Measurements from ENCODE around the gene ITFG2.

ITFG2 gene

DNA sequence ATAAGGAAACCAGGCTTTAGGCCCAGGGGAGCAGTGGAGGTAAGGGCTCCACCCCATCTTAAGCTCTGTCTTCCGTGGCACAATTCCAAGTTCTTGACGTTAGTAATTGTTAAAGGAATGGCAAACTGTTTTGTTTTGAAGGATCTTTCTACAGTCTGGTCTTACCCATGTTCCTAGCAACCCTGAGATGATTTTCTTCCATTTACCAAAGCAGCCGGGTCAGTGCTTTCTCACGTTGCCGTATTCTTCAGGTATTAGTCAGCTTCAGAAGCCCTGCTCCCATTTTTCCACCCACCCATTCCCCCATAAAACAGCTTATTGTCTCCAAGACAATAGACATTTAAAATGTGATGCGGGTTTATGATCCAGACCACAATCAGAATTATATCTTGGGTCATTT is 12.1 kb downstream of the ITFG2 start:
- no peak overlapping the region for H3K9ac ChIP-seq (ENCODE audit: low read length)
- H3K4me3 ChIP-seq (ENCODE audit: low read length) = no peak overlapping the region
- no peak overlapping the region for H3K27ac ChIP-seq (ENCODE audit: low read depth, low read length)
- no peaks in the 10 kb centered on the region for H3K27me3 ChIP-seq (ENCODE audit: control insufficient read depth, insufficient read depth, low read length)
- peaks cover 59% of the 10 kb centered on the region for H3K36me3 ChIP-seq (ENCODE audit: control insufficient read depth, insufficient read depth, low read length)
- no peaks in the 10 kb centered on the region for H3K4me1 ChIP-seq (ENCODE audit: control insufficient read depth, insufficient read depth, low read length)

DNA sequence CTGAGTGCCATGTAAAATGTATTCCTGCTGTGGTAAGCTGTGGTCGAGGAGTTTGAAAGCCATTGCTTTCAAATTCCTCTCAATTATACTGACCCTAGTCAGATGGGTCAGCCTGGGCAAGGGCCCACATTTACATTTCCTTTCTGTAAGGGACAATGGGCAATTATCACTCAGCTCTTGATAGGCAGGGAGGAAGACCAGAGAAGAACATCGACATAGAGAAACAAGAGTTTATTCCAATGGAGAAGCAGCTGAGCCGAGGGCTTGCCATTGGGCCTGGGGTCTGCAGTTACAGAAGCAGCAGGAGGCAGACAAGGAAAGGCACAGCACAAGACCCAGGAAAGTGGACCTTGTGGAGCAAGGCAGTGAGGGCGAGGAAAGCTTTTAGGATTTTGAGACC is 12.7 kb downstream of the ITFG2 start:
- Histone ChIP-seq H3K9ac (ENCODE audit: low read length) (no peak overlapping the region), H3K27ac (ENCODE audit: low read depth, low read length) (no peak overlapping the region), H3K4me1 (ENCODE audit: control insufficient read depth, insufficient read depth, low read length) (no peaks in the 10 kb centered on the region), H3K36me3 (ENCODE audit: control insufficient read depth, insufficient read depth, low read length) (peaks cover 57% of the 10 kb centered on the region), H3K27me3 (ENCODE audit: control insufficient read depth, insufficient read depth, low read length) (no peaks in the 10 kb centered on the region), H3K4me3 (ENCODE audit: low read length) (no peak overlapping the region)

DNA sequence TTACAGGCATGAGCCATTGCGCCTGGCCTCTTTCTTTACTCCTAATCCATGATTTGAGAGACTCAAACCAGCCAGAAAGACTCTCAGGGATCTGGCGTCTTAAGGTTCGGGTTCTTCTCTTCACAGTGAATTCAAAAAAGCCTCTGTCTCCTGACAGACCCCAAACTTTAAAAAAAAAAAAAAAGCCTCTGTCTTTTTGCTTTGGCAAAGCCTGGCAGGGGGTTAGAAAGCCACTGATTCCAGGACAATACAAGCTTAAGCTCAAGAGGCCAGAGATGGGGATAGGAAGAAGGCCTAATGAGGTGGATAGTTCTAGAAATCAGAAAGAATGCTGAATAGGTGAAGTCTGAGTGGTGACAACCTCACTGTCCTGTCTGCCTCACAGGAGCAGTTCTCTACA is 13.6 kb downstream of the ITFG2 start:
- Histone ChIP-seq H3K36me3 (ENCODE audit: control insufficient read depth, insufficient read depth, low read length) (peaks cover 51% of the 10 kb centered on the region), H3K27me3 (ENCODE audit: control insufficient read depth, insufficient read depth, low read length) (no peaks in the 10 kb centered on the region), H3K4me3 (ENCODE audit: low read length) (no peak overlapping the region), H3K4me1 (ENCODE audit: control insufficient read depth, insufficient read depth, low read length) (no peaks in the 10 kb centered on the region), H3K9ac (ENCODE audit: low read length) (no peak overlapping the region), H3K27ac (ENCODE audit: low read depth, low read length) (no peak overlapping the region)

DNA sequence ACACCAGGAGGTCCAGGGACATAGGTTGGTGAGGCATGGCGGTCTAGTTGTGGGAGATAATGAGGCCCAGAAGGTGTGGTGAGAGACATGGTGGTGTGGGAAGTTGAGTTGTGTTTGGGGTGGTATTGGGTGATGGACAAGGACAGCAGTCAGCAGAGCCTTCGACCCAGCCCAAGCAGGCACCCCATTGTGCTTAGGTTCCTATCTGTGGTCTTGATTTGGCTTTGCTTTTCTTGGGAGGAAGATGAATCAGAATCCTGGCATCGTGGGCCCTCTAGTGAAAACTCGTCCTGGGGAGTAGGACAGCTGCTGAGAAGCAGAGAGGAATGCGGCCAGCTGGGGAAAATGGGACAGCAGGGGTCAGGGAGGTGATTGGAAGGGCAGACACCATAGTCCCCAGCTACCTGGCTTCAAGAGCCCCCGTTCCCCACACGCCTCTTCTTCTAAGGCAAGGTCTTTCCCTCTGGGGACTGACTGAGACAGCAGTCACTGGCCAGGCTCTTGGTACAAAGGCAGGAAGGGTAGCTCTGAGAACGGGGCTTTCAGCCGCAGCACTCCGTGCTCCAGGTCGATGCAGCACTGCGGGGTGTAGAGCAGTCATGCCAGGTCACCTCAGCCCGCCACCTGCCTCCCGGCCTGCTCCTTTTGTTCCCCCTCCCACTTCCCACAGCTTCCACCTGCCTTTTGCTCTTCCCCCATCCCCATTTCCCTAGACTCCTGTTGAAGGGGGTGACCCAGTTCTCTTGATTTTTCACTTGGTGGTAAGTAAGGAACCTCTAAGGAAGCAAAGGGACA is 14.4 kb downstream of the ITFG2 start:
- no peak overlapping the region for H3K4me3 ChIP-seq (ENCODE audit: low read length)
- no peak overlapping the region for H3K9ac ChIP-seq (ENCODE audit: low read length)
- no peaks in the 10 kb centered on the region for H3K4me1 ChIP-seq (ENCODE audit: control insufficient read depth, insufficient read depth, low read length)
- no peaks in the 10 kb centered on the region for H3K27me3 ChIP-seq (ENCODE audit: control insufficient read depth, insufficient read depth, low read length)
- H3K27ac ChIP-seq (ENCODE audit: low read depth, low read length) = no peak overlapping the region
- peaks cover 43% of the 10 kb centered on the region for H3K36me3 ChIP-seq (ENCODE audit: control insufficient read depth, insufficient read depth, low read length)

DNA sequence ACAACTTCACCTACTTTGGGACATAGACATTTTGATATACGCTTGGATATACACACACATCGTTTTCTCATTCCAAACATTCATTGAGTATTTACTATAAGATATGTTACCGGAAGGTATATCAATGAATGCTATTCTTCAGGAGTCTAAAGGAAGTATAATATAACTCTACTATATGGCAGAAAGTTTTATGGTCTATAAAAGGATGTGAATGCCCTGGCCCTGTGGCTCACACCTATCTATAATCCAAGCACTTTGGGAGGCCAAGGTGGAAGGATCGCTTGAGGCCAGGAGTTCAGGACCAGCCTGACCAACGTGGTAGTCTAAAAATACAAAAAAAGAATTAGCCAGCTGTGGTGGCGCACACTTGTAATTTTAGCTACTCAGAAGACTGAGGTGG is 16.8 kb downstream of the ITFG2 start:
- H3K9ac ChIP-seq (ENCODE audit: low read length) = no peak overlapping the region
- H3K27me3 ChIP-seq (ENCODE audit: control insufficient read depth, insufficient read depth, low read length) = no peaks in the 10 kb centered on the region
- peaks cover 28% of the 10 kb centered on the region for H3K36me3 ChIP-seq (ENCODE audit: control insufficient read depth, insufficient read depth, low read length)
- H3K4me3 ChIP-seq (ENCODE audit: low read length) = no peak overlapping the region
- H3K27ac ChIP-seq (ENCODE audit: low read depth, low read length) = no peak overlapping the region
- H3K4me1 ChIP-seq (ENCODE audit: control insufficient read depth, insufficient read depth, low read length) = no peaks in the 10 kb centered on the region

DNA sequence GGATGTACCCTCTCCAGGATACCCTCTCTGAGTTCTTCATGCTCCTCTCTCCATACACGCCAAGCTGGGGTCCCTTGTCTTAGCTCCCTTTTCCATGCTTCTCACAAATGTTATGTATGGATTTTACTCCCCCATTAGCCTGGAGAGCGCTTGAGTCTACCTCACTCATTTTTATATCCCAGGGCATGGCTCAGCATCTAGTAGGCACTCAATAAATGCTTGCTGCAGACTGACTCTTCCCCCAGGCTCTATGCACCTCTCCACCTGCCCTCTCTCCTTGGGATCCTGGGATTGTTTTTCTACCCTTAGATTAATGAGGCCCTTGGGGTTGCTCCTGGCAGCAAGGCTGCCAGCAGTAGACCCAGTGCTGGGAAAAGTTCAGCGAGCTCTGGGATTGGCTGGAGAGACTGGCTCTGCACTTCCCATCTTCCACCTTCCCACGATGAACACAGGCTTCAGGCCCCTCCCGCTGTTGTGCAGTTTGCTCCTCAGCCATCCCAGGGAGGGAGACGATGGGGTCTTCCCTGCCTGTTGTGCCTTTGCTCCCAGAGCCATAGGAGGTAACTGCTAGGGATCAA is 20.2 kb downstream of the ITFG2 start:
- Histone ChIP-seq H3K9ac (ENCODE audit: low read length) (no peak overlapping the region), H3K36me3 (ENCODE audit: control insufficient read depth, insufficient read depth, low read length) (peaks cover 6% of the 10 kb centered on the region), H3K4me1 (ENCODE audit: control insufficient read depth, insufficient read depth, low read length) (peaks cover 8% of the 10 kb centered on the region), H3K4me3 (ENCODE audit: low read length) (no peak overlapping the region), H3K27ac (ENCODE audit: low read depth, low read length) (no peak overlapping the region), H3K27me3 (ENCODE audit: control insufficient read depth, insufficient read depth, low read length) (no peaks in the 10 kb centered on the region)

DNA sequence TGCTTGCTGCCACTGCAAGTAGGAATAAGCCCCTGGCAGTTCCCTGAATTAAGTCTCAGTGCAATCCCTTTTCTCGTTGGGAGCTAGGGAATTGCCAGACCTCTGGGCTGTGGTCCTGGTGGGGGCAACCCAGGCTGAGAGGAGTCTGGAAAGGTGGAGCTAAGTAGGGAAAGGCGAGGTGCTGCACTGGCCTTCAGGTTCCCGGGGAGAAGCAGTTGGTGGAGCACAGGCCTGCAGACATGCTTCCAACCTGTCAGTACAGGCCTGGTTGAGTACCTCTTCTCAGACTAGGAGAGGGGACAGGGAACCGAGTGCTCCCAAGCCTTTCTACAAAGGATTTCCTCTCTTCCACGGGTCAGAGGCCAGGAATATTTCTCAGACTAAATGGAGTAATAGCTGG is 20.9 kb downstream of the ITFG2 start:
- H3K27me3 ChIP-seq (ENCODE audit: control insufficient read depth, insufficient read depth, low read length) = no peaks in the 10 kb centered on the region
- no peak overlapping the region for H3K4me3 ChIP-seq (ENCODE audit: low read length)
- H3K9ac ChIP-seq (ENCODE audit: low read length) = no peak overlapping the region
- no peak overlapping the region for H3K27ac ChIP-seq (ENCODE audit: low read depth, low read length)
- no peaks in the 10 kb centered on the region for H3K36me3 ChIP-seq (ENCODE audit: control insufficient read depth, insufficient read depth, low read length)
- peaks cover 8% of the 10 kb centered on the region for H3K4me1 ChIP-seq (ENCODE audit: control insufficient read depth, insufficient read depth, low read length)

DNA sequence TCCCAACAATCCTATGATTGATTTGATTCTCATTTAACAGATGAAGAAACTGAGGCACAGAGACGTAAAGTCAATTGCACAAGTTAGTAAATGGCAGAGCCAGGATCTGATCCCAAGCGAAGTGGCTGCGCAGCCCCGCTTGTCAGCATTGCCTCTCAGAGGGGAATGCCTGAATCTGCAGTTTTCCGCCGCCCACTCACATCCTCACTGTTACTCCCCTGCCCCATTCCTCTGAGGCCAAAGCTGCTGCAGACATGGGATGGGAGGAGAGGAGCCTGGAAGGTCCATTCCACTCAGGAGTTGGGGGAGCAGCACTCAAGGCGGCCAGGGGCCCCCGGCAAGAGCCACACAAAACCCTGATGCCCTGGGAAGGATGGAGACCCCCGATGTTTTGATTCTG is 21.3 kb downstream of the ITFG2 start:
- H3K9ac ChIP-seq (ENCODE audit: low read length) = no peak overlapping the region
- no peak overlapping the region for H3K27ac ChIP-seq (ENCODE audit: low read depth, low read length)
- no peaks in the 10 kb centered on the region for H3K27me3 ChIP-seq (ENCODE audit: control insufficient read depth, insufficient read depth, low read length)
- no peaks in the 10 kb centered on the region for H3K36me3 ChIP-seq (ENCODE audit: control insufficient read depth, insufficient read depth, low read length)
- H3K4me3 ChIP-seq (ENCODE audit: low read length) = no peak overlapping the region
- peaks cover 8% of the 10 kb centered on the region for H3K4me1 ChIP-seq (ENCODE audit: control insufficient read depth, insufficient read depth, low read length)

DNA sequence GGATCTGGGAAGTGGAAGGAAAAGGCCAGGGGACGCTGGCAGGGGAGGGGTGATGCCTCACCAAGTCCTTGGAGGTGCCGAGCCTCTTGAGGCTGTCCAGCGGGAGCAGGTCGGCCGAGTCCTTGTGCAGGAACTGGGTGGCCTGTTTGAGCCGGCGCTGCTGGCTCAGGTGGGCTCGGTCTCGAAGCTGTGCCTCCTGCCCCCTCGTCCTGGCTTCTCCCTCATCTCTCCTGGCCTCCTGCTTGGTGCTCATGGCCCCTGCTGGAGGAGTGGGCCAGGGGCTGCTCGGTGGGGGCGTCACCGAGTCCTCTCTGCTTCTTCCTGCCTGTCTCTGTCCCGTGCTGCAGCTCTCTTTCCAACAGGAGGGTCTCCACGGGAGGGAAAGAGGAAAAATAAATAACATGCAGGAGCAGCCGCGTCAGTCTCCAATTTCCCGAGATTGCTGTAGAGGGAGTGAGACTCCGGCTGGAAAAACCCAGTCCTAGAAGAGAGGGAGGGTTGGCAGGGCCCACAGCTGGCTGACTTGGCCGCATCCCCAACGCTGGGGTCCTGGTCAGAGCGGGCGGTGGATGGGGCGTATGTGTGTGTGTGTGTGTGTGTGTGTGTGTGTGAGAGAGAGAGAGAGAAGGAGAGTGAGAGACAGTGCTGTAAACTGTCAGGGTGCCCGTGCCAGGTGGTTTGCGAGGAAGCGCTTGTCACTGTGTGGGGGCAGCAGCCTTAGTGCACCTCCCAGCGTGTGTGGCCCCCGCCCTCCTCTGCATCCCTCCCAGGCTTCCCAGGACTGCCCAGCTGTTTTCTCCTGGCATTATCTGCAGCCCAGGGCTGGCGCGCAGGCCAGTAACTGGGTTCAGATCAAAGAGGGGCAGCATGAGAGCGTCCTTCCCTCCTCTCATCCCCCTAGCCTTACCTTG is 22.4 kb downstream of the ITFG2 start, which contains the start of gene NRIP2:
NRIP2 (minus strand) TSS at position 455 of the 911 bp plus-strand sequence; CDS start at position 403, 52 bp downstream.
- Histone ChIP-seq H3K4me1 (ENCODE audit: control insufficient read depth, insufficient read depth, low read length) (peaks cover 8% of the 10 kb centered on the region), H3K27me3 (ENCODE audit: control insufficient read depth, insufficient read depth, low read length) (no peaks in the 10 kb centered on the region), H3K9ac (ENCODE audit: low read length) (no peak within 1 kb of the TSS), H3K27ac (ENCODE audit: low read depth, low read length) (no peak within 1 kb of the TSS), H3K36me3 (ENCODE audit: control insufficient read depth, insufficient read depth, low read length) (no peaks in the 10 kb centered on the region), H3K4me3 (ENCODE audit: low read length) (peak within 1 kb of the TSS; percentile 42)

DNA sequence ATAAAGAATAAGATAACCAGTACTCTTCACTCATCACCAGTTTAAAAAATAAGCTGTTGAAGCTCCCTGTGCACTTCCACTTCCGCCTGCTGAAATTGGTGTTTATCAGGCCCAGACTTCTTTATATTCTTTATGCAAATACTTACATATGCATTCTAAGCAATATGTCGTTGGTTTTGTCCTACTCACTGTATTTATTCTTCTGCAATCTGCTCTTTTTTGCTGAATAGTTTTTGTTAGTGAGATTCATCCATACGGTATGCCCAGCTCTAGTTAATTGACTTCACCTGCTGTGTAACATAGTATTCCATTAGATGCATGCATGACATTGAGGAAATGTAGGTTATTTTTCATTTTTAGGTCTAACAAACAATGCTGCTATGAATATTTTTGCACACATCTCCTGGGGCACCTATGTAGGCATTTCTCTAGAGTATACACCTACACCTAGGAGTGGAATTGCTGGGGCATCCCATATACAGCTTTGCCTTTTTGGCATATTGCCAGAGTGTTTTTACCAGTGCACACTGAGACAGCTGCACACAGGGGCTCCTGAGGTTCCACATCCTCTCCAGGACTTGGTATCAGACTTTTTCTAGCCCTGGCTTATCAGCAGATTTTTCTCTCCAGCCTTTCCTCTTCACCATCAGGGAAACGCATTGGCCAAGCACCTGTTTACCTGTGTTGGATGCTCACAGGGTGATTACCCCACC is 23.4 kb downstream of the ITFG2 start:
- H3K4me1 ChIP-seq (ENCODE audit: control insufficient read depth, insufficient read depth, low read length) = peaks cover 8% of the 10 kb centered on the region
- H3K36me3 ChIP-seq (ENCODE audit: control insufficient read depth, insufficient read depth, low read length) = no peaks in the 10 kb centered on the region
- no peak overlapping the region for H3K4me3 ChIP-seq (ENCODE audit: low read length)
- no peak overlapping the region for H3K9ac ChIP-seq (ENCODE audit: low read length)
- H3K27ac ChIP-seq (ENCODE audit: low read depth, low read length) = no peak overlapping the region
- H3K27me3 ChIP-seq (ENCODE audit: control insufficient read depth, insufficient read depth, low read length) = no peaks in the 10 kb centered on the region

DNA sequence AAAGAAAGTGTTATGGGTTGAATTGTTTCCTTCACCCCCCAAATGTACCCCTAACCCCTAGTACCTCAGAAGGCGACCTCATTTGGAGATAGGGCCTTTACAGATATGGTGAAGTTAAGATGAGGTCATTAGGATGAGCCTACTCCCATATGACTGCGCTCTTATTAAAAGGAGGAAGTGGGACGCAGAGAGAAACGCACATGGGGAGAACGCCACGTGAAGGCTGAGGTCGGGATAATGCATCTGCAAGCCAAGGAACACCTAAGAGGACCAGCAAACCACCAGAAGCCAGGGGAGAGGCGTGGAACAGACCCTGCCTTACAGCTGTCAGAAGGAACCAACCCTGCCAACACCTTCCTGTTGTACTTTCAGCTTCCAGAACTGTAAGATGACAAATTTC is 24.1 kb downstream of the ITFG2 start:
- Histone ChIP-seq H3K27ac (ENCODE audit: low read depth, low read length) (no peak overlapping the region), H3K27me3 (ENCODE audit: control insufficient read depth, insufficient read depth, low read length) (no peaks in the 10 kb centered on the region)

More for the DNA sequence above, 24.1 kb downstream of the ITFG2 start:
- H3K4me1 ChIP-seq (ENCODE audit: control insufficient read depth, insufficient read depth, low read length) = peaks cover 8% of the 10 kb centered on the region
- no peaks in the 10 kb centered on the region for H3K36me3 ChIP-seq (ENCODE audit: control insufficient read depth, insufficient read depth, low read length)
- no peak overlapping the region for H3K4me3 ChIP-seq (ENCODE audit: low read length)
- no peak overlapping the region for H3K9ac ChIP-seq (ENCODE audit: low read length)
